Lower leg skin (tissue), 4 donors: ENCODE data around the gene UGT1A1. TPM values are rescaled to one million over a fixed set of nuclear protein-coding genes. Genes with fewer than 3 reads are reported as not detected.

Experiments used
- DNase-seq, 2 donors: peaks; one replicate each; pipeline ENCODE4 v3.0.0-alpha.2; 2019; ENCODE audit warnings: low spot score in 2 of 2
- H3K4me3 ChIP-seq: fragments of 200-600 bp; sonication (generic); 2 replicates; pipeline ENCODE4 v1.5.1; 2017; ENCODE audit warnings: mild to moderate bottlenecking, low read depth; ENCODE audit not compliant: poor library complexity, severe bottlenecking
- POLR2A ChIP-seq, 2 donors: fragments of 450-650 bp; IDR thresholded peaks; one replicate each; pipeline ENCODE4 v1.6.1; 2016 to 2017; ENCODE audit warnings: antibody characterized with exemption in 2 of 2, mild to moderate bottlenecking in 1 of 2, moderate library complexity in 1 of 2
- WGBS, 2 donors: methylation state at CpG; one replicate each; pipeline ENCODE4 v1.1.5; 2018; 5-methylcytosine and 5-hydroxymethylcytosine counted together
- intact Hi-C: fragments of 100-400 bp; cut with DNase I; formaldehyde crosslinking; loops from one replicate; pipeline ENCODE4 v1.15.0; 2023; ENCODE audit warnings: low total_unique reads
- total RNA-seq, 4 donors: library from RNA; depleted of rRNA; stranded (reverse); fragments of >200 nt; gene quantifications; one replicate each; pipeline ENCODE4 v1.1.0, GENCODE V29; 2016
- TF ChIP-seq, protein P1 (sequence below), 3 donors: fragments of 450-650 bp; IDR thresholded peaks; one replicate each; pipeline ENCODE4 v1.5.1; 2016; ENCODE audit warnings: antibody characterized with exemption in 3 of 3, mild to moderate bottlenecking in 3 of 3, moderate library complexity in 2 of 3

Gene UGT1A1
- total RNA-seq, 4 donors from 2014 or later = 0.21 to 0.80 (median 0.36) TPM

DNA sequence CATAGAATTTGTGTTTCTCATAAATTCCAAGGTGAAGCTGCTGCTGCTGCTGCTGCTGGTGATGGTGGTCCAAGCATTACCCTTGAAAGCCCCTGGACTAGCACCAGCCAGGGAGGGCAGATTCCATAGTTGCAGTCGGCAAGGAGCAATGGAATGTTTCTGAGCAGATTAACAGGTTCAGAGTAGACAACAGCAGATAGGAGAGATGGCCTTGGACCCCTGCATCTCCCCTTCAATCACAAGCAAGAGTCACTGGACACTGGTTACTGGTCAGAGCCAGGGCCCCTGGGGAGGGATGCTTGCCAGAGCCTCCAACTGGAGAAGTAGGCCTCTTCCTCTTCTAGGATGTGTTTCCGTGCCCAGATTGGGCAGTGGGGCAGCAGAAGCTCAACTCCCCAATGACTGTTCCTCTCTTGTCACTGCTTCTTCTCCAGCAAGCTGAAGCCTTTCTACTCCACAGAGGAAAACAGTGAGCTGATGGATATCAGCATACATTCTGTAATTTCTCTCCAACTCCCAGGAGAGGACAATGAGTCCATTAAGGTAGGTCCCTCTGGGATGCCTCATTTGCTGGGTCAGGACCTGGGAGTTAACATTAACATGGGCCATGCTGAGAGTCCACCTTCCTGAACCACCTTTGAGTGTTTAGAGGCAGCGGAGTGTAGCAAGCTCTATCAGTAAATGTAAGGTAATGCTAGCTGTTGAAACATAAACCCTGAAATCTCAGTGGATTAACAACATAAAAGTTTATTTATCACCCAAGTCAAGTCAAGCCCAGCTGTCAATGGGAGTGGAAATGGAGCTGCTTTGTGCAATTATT is 53.4 kb downstream of the UGT1A1 start:
- peak in 1 of 2 donors; percentile 60 for DNase-seq

DNA sequence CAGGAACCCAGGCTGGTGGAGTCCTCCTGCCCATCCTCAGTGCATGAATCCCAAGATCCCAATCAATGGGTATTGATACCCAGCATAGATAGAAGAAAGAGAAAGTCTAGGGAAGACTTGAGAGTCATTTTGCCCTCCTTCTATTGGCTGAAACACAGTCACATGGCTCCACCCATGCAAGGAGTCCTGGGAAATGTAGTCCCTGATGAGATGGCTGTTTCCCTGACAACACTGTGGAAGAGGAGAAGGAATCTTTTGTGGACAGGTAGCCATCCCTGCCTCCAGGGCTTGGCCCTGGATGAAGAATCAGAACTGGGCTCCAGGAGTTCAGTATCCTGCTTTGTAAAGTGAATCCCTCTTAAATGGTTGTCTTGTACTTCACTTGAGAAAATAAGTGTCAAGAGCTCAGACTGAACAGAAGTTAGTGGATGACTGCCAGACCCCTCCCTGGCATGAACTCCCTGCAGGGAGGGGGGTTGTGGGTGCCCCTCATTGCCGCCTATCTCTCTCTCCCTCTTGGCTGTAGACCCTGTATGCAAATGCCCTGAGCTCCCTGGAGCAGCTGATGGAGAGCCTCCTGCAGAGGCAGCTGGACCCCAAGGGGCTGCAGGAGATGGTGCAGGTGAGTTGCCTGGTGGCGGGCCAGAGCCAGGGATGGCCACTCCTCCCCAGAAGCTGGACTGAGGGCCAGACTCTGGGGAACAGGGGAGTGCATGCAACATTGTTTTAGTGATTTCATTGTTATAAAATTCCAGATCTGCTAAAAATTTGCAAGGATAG is 54.2 kb downstream of the UGT1A1 start:
- TF ChIP-seq, protein P1, sequence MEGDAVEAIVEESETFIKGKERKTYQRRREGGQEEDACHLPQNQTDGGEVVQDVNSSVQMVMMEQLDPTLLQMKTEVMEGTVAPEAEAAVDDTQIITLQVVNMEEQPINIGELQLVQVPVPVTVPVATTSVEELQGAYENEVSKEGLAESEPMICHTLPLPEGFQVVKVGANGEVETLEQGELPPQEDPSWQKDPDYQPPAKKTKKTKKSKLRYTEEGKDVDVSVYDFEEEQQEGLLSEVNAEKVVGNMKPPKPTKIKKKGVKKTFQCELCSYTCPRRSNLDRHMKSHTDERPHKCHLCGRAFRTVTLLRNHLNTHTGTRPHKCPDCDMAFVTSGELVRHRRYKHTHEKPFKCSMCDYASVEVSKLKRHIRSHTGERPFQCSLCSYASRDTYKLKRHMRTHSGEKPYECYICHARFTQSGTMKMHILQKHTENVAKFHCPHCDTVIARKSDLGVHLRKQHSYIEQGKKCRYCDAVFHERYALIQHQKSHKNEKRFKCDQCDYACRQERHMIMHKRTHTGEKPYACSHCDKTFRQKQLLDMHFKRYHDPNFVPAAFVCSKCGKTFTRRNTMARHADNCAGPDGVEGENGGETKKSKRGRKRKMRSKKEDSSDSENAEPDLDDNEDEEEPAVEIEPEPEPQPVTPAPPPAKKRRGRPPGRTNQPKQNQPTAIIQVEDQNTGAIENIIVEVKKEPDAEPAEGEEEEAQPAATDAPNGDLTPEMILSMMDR (IDR thresholded peaks at IDR 0.05) = no peak
- no peak for TF ChIP-seq POLR2A (IDR thresholded peaks at IDR 0.05)
- 54 to 83% methylated on average over 2 of the region's 2 CpGs for WGBS, 2 donors
- intact Hi-C loops = no loop called here

More for the DNA sequence above, 53.4 kb downstream of the UGT1A1 start:
- H3K4me3 ChIP-seq = no peak overlapping the region
- intact Hi-C loops = no loop called here
- TF ChIP-seq, protein P1 (IDR thresholded peaks at IDR 0.05) = no peak
- WGBS, 2 donors = 83 to 90% methylated on average over 3 of the region's 3 CpGs

DNA sequence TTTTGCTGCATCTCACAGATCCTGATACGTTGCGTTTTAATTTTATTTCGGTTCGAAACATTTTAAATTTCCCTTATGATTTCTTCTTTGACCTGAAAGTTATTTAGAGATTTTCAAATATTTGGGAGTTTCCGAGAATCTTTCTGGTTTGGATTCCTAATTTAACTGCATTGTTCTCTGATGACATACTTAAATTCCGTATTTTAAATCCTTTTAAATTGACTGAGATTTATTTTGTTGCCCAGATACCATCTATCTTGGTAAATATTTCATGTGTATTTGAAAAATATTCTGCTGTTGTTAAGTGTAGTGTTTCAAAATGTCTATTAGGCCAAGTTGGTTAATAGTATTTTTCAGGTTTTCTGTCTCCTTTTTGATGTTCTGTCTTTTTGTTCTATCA is 55.8 kb downstream of the UGT1A1 start:
- WGBS, 2 donors = 71 to 75% methylated on average over 6 of the region's 6 CpGs
- TF ChIP-seq, protein P1 (IDR thresholded peaks at IDR 0.05) = no peak
- no peak for TF ChIP-seq POLR2A (IDR thresholded peaks at IDR 0.05)
- DNase-seq = no peak
- H3K4me3 ChIP-seq = no peak overlapping the region
- intact Hi-C loops = no loop called here

More for the DNA sequence above, 54.2 kb downstream of the UGT1A1 start:
- H3K4me3 ChIP-seq = no peak overlapping the region
- DNase-seq = peak in 1 of 2 donors; percentile 42

DNA sequence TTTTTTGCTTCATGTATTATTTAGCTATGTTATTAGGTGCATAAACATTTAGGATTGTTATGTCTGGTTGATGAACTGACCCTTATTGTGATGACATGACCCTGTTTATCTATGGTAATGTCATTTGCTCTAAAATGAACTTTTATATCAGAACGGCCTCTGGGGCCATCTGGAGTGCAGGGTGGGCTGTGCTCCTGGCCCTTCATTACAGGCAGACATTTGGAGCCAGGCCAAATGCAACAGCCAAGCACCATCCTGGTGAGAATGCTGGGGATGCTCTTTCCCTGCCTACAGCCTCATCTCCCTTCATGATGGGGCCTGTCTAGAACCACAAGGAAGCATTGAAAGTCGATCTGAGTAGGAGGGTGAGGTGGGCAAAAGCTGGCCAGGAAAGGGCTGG is 56.3 kb downstream of the UGT1A1 start:
- peak in 1 of 2 donors; percentile 68 for DNase-seq
- H3K4me3 ChIP-seq = no peak overlapping the region
- WGBS, 2 donors = 40 to 61% methylated on average over 2 of the region's 2 CpGs
- intact Hi-C loops = no loop called here
- no peak for TF ChIP-seq POLR2A (IDR thresholded peaks at IDR 0.05)
- TF ChIP-seq, protein P1 (IDR thresholded peaks at IDR 0.05) = no peak

DNA sequence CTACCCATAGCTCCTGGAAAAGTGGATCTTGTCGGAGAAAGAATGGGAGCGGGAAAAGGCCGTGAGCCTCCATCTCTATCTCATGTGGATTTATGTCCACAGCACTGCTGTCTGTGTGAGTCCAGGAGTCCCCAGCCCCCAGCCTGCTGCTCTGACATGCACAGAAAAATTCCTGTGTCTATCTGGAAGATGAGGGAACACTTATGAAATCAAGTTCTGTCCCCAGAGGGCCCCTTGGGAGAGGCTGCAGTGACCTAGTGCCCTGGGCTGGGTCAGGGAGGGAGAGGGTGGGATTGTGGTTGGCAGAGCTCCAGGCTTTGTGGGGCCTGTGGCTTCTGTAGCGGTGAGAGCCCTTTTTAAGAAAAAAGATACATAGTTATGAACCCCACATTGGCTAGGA is 56.7 kb downstream of the UGT1A1 start:
- 85 to 92% methylated on average over 4 of the region's 4 CpGs for WGBS, 2 donors
- intact Hi-C loops = no loop called here
- no peak overlapping the region for H3K4me3 ChIP-seq
- DNase-seq = peak in 1 of 2 donors; percentile 43
- TF ChIP-seq, protein P1 (IDR thresholded peaks at IDR 0.05) = no peak
- no peak for TF ChIP-seq POLR2A (IDR thresholded peaks at IDR 0.05)
